ENCODE measurements around the gene ZNF83.

DNA sequence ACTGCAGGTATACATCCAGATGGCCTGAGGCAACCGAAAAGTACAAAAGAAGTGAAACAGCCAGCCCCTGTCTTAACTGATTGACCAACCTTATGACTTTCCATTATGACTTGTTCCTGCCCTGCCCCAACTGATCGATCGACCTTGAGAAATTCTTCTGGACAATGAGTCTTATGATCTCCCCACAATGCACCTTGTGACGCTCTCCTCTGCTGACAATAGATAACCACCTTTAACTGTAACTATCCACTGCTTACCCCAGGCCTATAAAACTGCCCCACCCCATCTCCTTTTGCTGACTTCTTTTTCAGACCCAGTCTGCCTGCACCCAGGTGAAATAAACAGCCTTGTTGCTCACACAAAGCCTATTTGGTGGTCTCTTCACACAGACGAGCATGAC, 11.2 kb downstream of the ZNF83 start:
- TF ChIP-seq, protein P1, sequence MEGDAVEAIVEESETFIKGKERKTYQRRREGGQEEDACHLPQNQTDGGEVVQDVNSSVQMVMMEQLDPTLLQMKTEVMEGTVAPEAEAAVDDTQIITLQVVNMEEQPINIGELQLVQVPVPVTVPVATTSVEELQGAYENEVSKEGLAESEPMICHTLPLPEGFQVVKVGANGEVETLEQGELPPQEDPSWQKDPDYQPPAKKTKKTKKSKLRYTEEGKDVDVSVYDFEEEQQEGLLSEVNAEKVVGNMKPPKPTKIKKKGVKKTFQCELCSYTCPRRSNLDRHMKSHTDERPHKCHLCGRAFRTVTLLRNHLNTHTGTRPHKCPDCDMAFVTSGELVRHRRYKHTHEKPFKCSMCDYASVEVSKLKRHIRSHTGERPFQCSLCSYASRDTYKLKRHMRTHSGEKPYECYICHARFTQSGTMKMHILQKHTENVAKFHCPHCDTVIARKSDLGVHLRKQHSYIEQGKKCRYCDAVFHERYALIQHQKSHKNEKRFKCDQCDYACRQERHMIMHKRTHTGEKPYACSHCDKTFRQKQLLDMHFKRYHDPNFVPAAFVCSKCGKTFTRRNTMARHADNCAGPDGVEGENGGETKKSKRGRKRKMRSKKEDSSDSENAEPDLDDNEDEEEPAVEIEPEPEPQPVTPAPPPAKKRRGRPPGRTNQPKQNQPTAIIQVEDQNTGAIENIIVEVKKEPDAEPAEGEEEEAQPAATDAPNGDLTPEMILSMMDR (IDR thresholded peaks at IDR 0.05 in 8 of 11, conservative IDR thresholded peaks at IDR 0.05 in 3 of 11), result no peak
- TF ChIP-seq POLR2AphosphoS5 (IDR thresholded peaks at IDR 0.05), result no peak

All from spleen (tissue), 7 donors.